Tibial artery (tissue), 4 donors: Measurements from ENCODE around the gene CCDC83.
"Not testable (repeated sequence)": the region's sequence is repeated elsewhere in the genome, so short reads cannot be mapped to it uniquely, and the experiment has no call there.

Experiments used
- DNase-seq, 2 donors: peaks; one replicate each; pipeline ENCODE4 v3.0.0-alpha.2; 2019
- H3K27ac ChIP-seq, 2 donors: fragments of 200-600 bp; sonication (generic) in 1 of 2; 1 replicate in 1 of 2; 2 replicates in 1 of 2; pipeline ENCODE4 v1.5.1; 2018 to 2019; ENCODE audit warnings: mild to moderate bottlenecking in 1 of 2
- H3K27me3 ChIP-seq, 2 donors: fragments of 200-600 bp; sonication (generic) in 1 of 2; one replicate each; pipeline versions ENCODE4 v1.5.1 to v1.6.0; 2016 to 2019
- H3K36me3 ChIP-seq, 3 donors: fragments of 200-600 bp; sonication (generic) in 2 of 3; one replicate each; pipeline ENCODE4 v1.5.1; 2016 to 2019; ENCODE audit warnings: mild to moderate bottlenecking in 2 of 3
- H3K4me1 ChIP-seq, 4 donors: fragments of 200-600 bp; sonication (generic) in 2 of 4; 1 replicate in 3 of 4; 2 replicates in 1 of 4; pipeline ENCODE4 v1.5.1; 2016 to 2019
- H3K4me3 ChIP-seq, 2 donors: fragments of 200-600 bp; sonication (generic) in 1 of 2; 1 replicate in 1 of 2; 2 replicates in 1 of 2; pipeline ENCODE4 v1.5.1; 2018 to 2019; ENCODE audit warnings: mild to moderate bottlenecking in 2 of 2
- H3K9me3 ChIP-seq, 3 donors: fragments of 200-600 bp; sonication (generic) in 1 of 3; one replicate each; pipeline ENCODE4 v1.5.1; 2016 to 2019
- intact Hi-C: fragments of 100-400 bp; cut with DNase I; formaldehyde crosslinking; loops from one replicate; pipeline ENCODE4 v1.15.0; 2023; ENCODE audit warnings: low total_unique reads
- TF ChIP-seq, protein P1 (sequence below), 2 experiments: fragments of 200-600 bp in 1 of 2; fragments of 450-650 bp in 1 of 2; IDR thresholded peaks; one replicate each; pipeline ENCODE4 v1.5.1; 2017 to 2019; ENCODE audit warnings: antibody characterized with exemption in 2 of 2, mild to moderate bottlenecking in 1 of 2, moderate library complexity in 1 of 2

The CCDC83 gene

DNA sequence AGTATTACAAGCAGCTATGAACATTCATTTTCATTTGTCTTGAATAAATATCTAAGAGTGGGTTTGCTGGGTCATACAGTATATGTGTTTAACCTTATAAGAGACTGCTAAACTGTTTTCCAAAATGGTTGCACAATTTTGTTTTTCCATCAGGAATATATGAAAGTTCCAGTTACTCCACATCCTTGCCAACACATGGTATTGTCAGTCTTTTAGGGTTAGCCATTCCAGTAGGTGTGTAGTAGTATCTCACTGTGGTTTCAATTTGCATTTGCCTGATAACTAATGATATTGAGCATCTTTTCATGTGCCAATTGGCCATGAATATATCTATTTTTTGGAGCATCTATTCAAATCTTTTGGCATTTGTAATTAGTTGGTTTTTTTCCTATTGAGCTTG lies 7.7 kb upstream of the CCDC83 start:
- intact Hi-C loops: no loop called here
- Histone ChIP-seq H3K4me1 (no peaks in the 10 kb centered on the region), H3K36me3 (no peaks in the 10 kb centered on the region), H3K27ac (no peak overlapping the region), H3K27me3 (no peaks in the 10 kb centered on the region), H3K4me3 (no peak overlapping the region), H3K9me3 (no peaks in the 10 kb centered on the region)
- TF ChIP-seq, protein P1, sequence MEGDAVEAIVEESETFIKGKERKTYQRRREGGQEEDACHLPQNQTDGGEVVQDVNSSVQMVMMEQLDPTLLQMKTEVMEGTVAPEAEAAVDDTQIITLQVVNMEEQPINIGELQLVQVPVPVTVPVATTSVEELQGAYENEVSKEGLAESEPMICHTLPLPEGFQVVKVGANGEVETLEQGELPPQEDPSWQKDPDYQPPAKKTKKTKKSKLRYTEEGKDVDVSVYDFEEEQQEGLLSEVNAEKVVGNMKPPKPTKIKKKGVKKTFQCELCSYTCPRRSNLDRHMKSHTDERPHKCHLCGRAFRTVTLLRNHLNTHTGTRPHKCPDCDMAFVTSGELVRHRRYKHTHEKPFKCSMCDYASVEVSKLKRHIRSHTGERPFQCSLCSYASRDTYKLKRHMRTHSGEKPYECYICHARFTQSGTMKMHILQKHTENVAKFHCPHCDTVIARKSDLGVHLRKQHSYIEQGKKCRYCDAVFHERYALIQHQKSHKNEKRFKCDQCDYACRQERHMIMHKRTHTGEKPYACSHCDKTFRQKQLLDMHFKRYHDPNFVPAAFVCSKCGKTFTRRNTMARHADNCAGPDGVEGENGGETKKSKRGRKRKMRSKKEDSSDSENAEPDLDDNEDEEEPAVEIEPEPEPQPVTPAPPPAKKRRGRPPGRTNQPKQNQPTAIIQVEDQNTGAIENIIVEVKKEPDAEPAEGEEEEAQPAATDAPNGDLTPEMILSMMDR (IDR thresholded peaks at IDR 0.05): no peak
- DNase-seq: no peak

DNA sequence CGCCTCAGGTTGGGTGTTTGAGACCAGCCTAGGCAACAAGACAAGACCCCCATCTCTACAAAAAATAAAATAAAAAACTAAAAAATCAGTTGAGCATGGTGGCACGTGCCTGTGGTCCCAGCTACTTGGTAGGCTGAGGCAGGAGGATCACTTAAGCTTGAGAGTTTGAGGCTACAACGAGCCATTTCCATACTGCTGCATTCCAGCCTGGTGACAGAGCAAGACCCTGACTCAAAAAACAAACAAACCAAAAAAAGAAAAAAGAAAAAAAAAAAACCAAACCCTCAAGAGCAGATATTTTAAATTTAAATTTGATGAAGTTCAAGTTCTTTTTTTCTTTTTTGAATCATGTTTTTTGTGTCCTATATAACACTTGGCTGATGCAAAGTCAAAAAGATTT lies 7.2 kb upstream of the CCDC83 start:
- Histone ChIP-seq H3K27me3 (no peaks in the 10 kb centered on the region), H3K9me3 (no peaks in the 10 kb centered on the region), H3K27ac (no peak overlapping the region), H3K4me3 (no peak overlapping the region), H3K36me3 (no peaks in the 10 kb centered on the region), H3K4me1 (no peaks in the 10 kb centered on the region)
- TF ChIP-seq, protein P1 (IDR thresholded peaks at IDR 0.05): no peak
- intact Hi-C loops: no loop called here
- no peak for DNase-seq

DNA sequence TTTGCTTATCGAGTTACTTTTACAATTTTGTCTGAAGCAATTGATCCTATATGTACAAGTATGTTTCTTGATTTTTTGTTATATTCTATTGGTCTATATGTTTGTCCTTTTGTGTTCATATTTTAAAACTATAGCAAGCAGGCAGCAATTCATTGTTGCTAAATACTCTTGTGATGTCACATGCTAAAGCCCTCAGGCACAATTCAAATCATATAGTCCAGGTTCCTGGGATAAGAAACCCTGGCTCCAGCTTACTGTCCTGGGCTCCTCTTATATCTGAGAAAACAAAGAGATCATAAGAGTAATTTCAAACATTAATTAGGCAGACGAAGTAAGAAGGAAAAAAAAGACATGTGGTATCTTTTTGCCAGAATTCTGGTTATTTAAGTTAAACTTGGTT lies 6.6 kb upstream of the CCDC83 start:
- Histone ChIP-seq H3K9me3 (no peaks in the 10 kb centered on the region), H3K36me3 (no peaks in the 10 kb centered on the region), H3K4me3 (no peak overlapping the region), H3K27ac (no peak overlapping the region), H3K4me1 (peaks cover 0 to under 1% (median 0%) of the 10 kb centered on the region in 4 donors), H3K27me3 (no peaks in the 10 kb centered on the region)
- intact Hi-C loops: no loop called here
- DNase-seq: no peak
- TF ChIP-seq, protein P1 (IDR thresholded peaks at IDR 0.05): no peak

DNA sequence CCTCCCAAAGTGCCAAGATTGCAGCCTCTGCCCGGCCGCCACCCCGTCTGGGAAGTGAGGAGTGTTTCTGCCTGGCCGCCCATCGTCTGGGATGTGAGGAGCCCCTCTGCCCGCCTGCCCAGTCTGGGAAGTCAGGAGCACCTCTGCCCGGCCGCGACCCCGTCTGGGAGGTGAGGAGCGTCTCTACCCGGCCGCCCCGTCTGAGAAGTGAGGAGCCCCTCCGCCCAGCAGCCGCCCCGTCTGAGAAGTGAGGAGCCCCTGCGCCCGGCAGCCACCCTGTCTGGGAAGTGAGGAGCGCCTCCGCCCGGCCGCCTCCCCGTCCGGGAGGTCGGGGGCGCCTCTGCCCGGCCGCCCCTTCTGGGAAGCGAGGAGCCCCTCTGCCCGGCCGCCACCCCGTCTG lies 2.4 kb upstream of the CCDC83 start:
- H3K4me1 ChIP-seq: peaks cover 0 to 16% (median 2%) of the 10 kb centered on the region in 4 donors
- not testable (repeated sequence) for H3K36me3 ChIP-seq, H3K9me3 ChIP-seq, H3K27ac ChIP-seq, H3K27me3 ChIP-seq, H3K4me3 ChIP-seq, DNase-seq
- intact Hi-C loops: loop anchor here (10.0 kb wide), 2 partner anchors 362 to 442 kb away; no protein-coding TSS in a partner anchor

DNA sequence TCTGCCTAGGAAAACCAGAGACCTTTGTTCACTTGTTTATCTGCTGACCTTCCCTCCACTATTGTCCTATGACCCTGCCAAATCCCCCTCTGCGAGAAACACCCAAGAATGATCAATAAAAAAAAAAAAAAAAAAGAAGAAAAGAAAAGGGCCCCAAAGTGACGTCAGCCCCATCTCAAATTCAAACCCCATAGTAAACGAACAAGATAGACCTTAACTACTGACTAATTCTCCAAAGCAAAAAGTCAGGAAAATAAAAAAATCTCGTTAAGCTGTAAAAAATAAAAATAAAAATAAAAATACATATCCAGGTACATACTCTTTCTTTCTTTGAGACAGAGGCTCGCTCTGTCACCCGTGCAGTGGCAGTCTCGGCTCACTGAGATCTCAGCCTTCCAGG lies 1.6 kb upstream of the CCDC83 start:
- not testable (repeated sequence) for H3K4me3 ChIP-seq, H3K27me3 ChIP-seq, H3K27ac ChIP-seq, DNase-seq, H3K36me3 ChIP-seq, H3K9me3 ChIP-seq
- peaks cover 0 to 16% (median 2%) of the 10 kb centered on the region in 4 donors for H3K4me1 ChIP-seq
- intact Hi-C loops: loop anchor here (10.0 kb wide), 2 partner anchors 361 to 441 kb away; no protein-coding TSS in a partner anchor

DNA sequence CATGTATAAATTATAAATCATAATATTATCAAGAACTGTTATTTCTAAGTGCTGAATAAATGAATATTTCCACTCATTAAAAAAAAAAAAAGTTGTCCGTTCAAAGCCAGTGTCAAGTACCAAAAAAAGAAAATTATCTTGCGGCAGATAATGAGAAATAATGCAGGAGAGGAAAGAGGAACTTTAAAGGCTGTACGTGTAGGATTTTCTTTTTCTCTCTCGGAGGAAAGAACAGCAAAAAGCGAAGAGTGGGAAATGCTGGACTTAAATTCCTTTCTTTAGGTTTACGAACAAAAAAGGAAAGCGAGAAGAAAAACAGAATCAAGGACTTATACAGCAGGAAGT lies 999 bp upstream of the CCDC83 start:
- H3K36me3 ChIP-seq: no peaks in the 10 kb centered on the region
- no peaks in the 10 kb centered on the region for H3K27me3 ChIP-seq
- H3K4me3 ChIP-seq: peak overlapping the region; percentile 54 to 57
- DNase-seq: no peak
- TF ChIP-seq, protein P1 (IDR thresholded peaks at IDR 0.05): no peak
- intact Hi-C loops: loop anchor here (10.0 kb wide), 2 partner anchors 361 to 441 kb away; no protein-coding TSS in a partner anchor
- H3K9me3 ChIP-seq: no peaks in the 10 kb centered on the region
- peak overlapping the region; percentile 74 to 76 for H3K27ac ChIP-seq
- peaks cover 0 to 16% (median 2%) of the 10 kb centered on the region in 4 donors for H3K4me1 ChIP-seq
